ENCODE data around the gene CCDC149.

The CCDC149 gene

DNA sequence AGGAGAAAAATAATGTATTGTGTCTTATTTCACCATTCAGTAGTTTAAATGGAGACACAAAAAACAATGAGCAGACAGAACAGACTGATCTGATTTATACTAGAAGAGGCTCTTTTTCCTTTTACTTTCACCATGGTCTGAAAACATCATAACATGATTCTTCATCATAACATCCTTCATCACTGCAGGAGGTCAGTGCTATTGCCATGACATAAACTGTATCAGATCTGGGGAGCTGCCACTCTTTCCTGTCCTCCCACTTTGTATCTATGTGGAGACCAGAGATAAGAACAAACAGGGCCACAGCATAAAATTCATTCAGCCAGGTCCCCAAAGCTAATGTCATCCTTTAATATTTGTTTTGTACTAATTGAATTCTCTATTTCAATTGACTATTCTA lies 92.3 kb downstream of the CCDC149 start:
- DNase-seq (ENCODE audit: low read depth) = no peak
- no peak overlapping the region for H3K4me3 ChIP-seq (ENCODE audit: low read length)
- TF ChIP-seq, protein P1, sequence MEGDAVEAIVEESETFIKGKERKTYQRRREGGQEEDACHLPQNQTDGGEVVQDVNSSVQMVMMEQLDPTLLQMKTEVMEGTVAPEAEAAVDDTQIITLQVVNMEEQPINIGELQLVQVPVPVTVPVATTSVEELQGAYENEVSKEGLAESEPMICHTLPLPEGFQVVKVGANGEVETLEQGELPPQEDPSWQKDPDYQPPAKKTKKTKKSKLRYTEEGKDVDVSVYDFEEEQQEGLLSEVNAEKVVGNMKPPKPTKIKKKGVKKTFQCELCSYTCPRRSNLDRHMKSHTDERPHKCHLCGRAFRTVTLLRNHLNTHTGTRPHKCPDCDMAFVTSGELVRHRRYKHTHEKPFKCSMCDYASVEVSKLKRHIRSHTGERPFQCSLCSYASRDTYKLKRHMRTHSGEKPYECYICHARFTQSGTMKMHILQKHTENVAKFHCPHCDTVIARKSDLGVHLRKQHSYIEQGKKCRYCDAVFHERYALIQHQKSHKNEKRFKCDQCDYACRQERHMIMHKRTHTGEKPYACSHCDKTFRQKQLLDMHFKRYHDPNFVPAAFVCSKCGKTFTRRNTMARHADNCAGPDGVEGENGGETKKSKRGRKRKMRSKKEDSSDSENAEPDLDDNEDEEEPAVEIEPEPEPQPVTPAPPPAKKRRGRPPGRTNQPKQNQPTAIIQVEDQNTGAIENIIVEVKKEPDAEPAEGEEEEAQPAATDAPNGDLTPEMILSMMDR (conservative IDR thresholded peaks at IDR 0.05; ENCODE audit: low read length) = no peak

DNA sequence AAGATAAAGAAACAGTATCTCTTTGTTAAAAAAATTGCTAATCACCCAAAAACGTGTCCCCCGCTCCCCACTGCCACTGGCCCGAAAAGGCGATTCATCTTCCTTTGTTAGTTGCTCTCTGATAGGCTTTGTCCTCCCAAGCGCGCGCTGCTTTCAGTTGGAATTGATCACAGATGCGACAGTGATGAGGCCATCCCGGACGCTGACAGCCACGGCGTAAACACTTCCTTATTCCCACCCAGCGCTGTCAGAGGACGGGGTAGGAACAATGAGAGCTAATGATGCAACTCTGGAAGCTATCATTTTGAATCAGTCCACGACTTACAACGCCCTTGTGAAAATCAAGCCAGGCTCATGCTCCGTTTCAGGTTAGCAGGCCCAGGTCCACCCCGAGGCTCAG lies 96.0 kb downstream of the CCDC149 start:
- DNase-seq (ENCODE audit: low read depth) = no peak
- H3K4me3 ChIP-seq (ENCODE audit: low read length) = no peak overlapping the region
- TF ChIP-seq, protein P1 (conservative IDR thresholded peaks at IDR 0.05; ENCODE audit: low read length) = no peak

DNA sequence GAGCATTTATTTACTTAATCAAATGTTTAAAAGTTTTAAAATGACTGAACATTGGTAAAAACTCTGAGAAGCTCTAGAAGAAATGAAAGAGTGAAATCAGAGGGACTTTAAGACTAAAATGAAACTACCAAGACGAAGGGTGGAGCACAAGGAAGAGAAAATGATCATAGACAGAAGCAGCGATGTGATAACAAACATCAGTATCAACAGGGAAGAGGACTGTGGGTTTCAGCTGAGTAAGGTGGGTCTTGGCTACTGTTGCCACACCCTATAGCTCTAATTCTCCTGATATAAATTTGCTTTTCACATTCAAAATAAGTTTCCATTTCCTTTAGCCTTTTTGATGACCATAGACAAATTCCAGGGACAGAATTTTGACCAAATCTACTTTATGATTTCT lies 99.1 kb downstream of the CCDC149 start:
- no peak overlapping the region for H3K4me3 ChIP-seq (ENCODE audit: low read length)
- DNase-seq (ENCODE audit: low read depth) = no peak
- TF ChIP-seq, protein P1 (conservative IDR thresholded peaks at IDR 0.05; ENCODE audit: low read length) = no peak

DNA sequence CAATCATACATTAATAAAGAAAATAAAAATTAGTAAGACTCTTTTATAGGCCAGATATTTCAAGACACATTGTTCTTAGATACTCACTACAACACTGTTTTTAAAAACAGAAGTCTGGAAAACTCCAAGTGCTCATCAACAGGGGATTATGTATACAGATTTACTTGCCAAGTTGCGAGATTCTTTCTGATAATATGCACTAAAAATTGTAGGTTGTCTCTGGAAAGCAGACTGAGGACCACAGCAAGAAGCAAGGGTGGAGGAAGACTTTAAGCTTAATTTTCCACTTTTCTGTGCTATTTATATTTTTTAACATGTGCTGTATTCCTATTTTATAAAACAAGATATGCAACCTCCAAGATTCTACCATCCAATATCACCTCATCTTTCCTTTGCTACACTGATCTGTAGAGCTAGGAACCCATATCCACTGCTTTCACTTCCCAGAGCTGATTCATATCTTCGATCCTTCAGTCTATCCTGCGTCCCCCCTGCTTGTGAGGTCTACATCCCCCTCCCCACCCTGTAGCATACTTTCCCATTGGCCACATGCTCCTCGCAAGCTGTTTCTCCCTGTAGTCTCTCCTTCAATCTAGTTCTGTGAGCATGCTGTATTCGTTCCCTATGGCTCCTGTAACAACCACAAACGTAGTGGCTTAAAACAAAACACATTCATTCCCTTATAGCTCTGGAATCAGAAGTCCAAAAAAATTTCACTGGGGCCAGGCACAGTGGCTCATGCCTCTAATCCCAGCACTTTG lies 101.8 kb downstream of the CCDC149 start:
- DNase-seq (ENCODE audit: low read depth) = no peak
- TF ChIP-seq, protein P1 (conservative IDR thresholded peaks at IDR 0.05; ENCODE audit: low read length) = no peak

DNA sequence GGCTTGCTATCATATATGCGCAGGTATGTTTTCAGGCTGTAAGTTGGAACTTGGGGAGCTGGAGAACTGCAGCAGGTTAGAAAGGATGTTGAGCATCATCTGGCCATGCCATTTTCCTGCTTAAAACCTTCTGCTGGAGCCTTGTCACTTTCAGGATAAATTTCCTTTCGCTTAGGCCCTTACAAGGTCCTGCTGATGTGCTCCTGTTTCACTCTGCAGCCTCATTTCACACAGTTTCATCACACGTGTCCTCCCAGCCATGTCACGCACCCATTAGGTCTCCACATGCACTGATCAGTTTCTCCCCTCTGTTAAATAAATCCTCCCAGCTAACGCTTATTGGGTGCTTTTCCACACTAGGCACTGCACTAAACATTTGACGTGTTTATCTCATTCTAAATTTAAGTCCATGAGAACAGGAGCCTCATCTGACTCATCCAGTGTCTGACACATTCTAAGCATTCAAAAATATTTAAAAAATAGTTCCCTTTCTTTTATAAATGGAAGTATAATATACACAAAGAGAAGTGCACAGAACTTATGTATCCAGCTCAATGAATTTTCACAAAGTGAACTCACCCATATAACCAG lies 102.9 kb downstream of the CCDC149 start:
- TF ChIP-seq, protein P1 (conservative IDR thresholded peaks at IDR 0.05; ENCODE audit: low read length) = no peak
- DNase-seq (ENCODE audit: low read depth) = no peak
- H3K4me3 ChIP-seq (ENCODE audit: low read length) = no peak overlapping the region

More for the DNA sequence above, 101.8 kb downstream of the CCDC149 start:
- H3K4me3 ChIP-seq (ENCODE audit: low read length) = no peak overlapping the region

DNA sequence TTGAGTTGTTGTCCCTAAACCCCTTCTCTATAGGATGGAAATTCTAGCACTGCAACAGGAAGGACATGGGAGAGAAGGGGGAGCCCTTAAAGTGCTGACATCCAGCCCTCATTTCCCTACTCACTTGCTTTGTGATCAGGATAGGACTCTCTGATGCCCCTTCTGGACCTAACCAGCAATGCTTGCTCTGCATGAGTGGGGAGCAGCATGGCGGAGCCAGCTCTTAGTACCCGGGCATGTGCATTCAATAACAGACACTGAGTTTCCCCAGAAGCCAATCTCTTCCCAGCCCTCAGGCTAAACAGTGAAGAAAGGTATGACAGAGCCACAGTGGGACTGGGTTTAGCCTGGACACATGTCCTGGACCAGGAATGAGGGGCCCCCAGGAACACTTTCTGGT lies 103.5 kb downstream of the CCDC149 start:
- no peak for DNase-seq (ENCODE audit: low read depth)
- TF ChIP-seq, protein P1 (conservative IDR thresholded peaks at IDR 0.05; ENCODE audit: low read length) = no peak
- no peak overlapping the region for H3K4me3 ChIP-seq (ENCODE audit: low read length)

DNA sequence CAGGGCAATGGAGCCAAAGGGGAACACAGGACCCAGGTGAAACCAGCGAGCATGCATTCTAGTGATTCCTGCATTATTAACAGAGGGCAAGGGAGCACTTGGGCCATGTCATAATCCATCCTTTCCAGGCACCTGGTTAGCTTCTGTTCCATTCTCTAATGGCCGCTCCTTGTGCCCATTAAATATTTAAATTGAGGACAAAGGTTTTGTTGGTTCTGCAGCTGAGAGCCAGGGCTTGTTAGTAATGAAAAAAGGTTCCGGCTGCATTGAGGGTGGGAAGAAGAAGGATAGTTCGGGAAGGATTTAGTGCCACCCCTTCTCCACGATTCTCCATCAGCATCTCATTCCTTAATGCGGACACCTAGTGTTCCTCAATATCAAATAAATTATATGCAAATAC lies 103.9 kb downstream of the CCDC149 start:
- H3K4me3 ChIP-seq (ENCODE audit: low read length) = no peak overlapping the region
- TF ChIP-seq, protein P1 (conservative IDR thresholded peaks at IDR 0.05; ENCODE audit: low read length) = no peak
- DNase-seq (ENCODE audit: low read depth) = no peak
